HepG2 (cell line): ENCODE data around the gene ARHGAP45. TPM values are rescaled to one million over a fixed set of nuclear protein-coding genes. Genes with fewer than 3 reads are reported as not detected.

Experiments
- ATAC-seq: fragments of 200-7000 bp; cut with Tn5 transposase; 3 replicates; pipeline ENCODE4 v1.9.1; 2020; ENCODE audit warnings: mild to moderate bottlenecking, moderate library complexity
- BruUV-seq: library from RNA; stranded (reverse); fragments of 400-500 nt; replicated peaks from 2 replicates; lab custom pipeline; 2021; lab: Mats Ljungman, UMichigan
- CTCF ChIA-PET: fragments of 300-600 bp; formaldehyde crosslinking; extraction: SDS; loops from one replicate; lab custom pipeline; 2021; ENCODE audit warnings: low total read pairs, inconsistent platforms, low intra/inter-chr PET ratio; lab: Yijun Ruan, JAX
- POLR2A ChIA-PET: fragments of 350-600 bp; sonication (Branson Sonifier 250); formaldehyde crosslinking; loops from one replicate; lab custom pipeline; 2020; ENCODE audit warnings: antibody characterized with exemption, inconsistent platforms; lab: Yijun Ruan, JAX
- DNase-seq: peaks from one replicate; pipeline ENCODE4 v3.0.0-alpha.2; 2015; ENCODE audit warnings: low spot score
- FAIRE-seq: peaks from 3 replicates; lab custom pipeline; 2011; peaks lifted over from hg19 to GRCh38; lab: Jason Lieb, UNC
- H2AFZ ChIP-seq: one replicate; pipeline ENCODE4 v1.6.1; 2011; ENCODE audit warnings: low read length, inconsistent platforms
- H3K27ac ChIP-seq: fragments of 300-600 bp; 3 replicates; pipeline ENCODE4 v1.8.0; 2011; ENCODE audit warnings: mixed run types, mild to moderate bottlenecking, mixed read lengths, low read length, inconsistent platforms; ENCODE audit not compliant: insufficient read depth; ENCODE audit errors: extremely low read length
- H3K27me3 ChIP-seq, 2 experiments: fragments of 200-600 bp in 1 of 2; 2 replicates in 1 of 2; 3 replicates in 1 of 2; pipeline versions ENCODE4 v1.6.0 to v1.8.0; 2011; ENCODE audit warnings: low read length in 2 of 2, mild to moderate bottlenecking in 2 of 2, moderate library complexity in 2 of 2, inconsistent platforms in 1 of 2; ENCODE audit not compliant: insufficient read depth in 2 of 2, control insufficient read depth in 1 of 2
- H3K36me3 ChIP-seq, 2 experiments: fragments of 200-600 bp in 1 of 2; replicated peaks in 1 of 2; 2 replicates in 1 of 2; 3 replicates in 1 of 2; pipeline versions ENCODE4 v1.5.1 to v1.8.0; 2011; ENCODE audit warnings: low read length in 2 of 2, inconsistent platforms in 1 of 2; ENCODE audit not compliant: insufficient read depth in 2 of 2, control insufficient read depth in 1 of 2
- H3K4me1 ChIP-seq: 2 replicates; pipeline ENCODE4 v1.5.1; 2012; ENCODE audit warnings: low read length, inconsistent platforms; ENCODE audit not compliant: insufficient read depth
- H3K4me2 ChIP-seq: 2 replicates; pipeline ENCODE4 v1.6.0; 2011; ENCODE audit warnings: low read depth, low read length, inconsistent platforms
- H3K4me3 ChIP-seq, 3 experiments: fragments of 200-600 bp in 1 of 3; sonication (generic), shearing (Covaris generic) in 1 of 3; replicated peaks in 1 of 3; 2 replicates each; pipeline ENCODE4 v1.5.1; 2011 to 2016; ENCODE audit warnings: low read length in 3 of 3, inconsistent platforms in 2 of 3, low read depth in 2 of 3, mild to moderate bottlenecking in 2 of 3, control low read depth in 1 of 3, mixed read lengths in 1 of 3; ENCODE audit not compliant: insufficient read depth in 1 of 3
- H3K79me2 ChIP-seq: one replicate; pipeline ENCODE4 v1.6.1; 2011; ENCODE audit warnings: low read length, inconsistent platforms; ENCODE audit not compliant: insufficient read depth
- H3K9ac ChIP-seq: 2 replicates; pipeline ENCODE4 v1.6.0; 2011; ENCODE audit warnings: mild to moderate bottlenecking, low read depth, low read length, inconsistent platforms; ENCODE audit not compliant: insufficient read depth
- H3K9me3 ChIP-seq: 2 replicates; pipeline ENCODE4 v1.5.1; 2012; ENCODE audit warnings: mild to moderate bottlenecking, low read length
- H4K20me1 ChIP-seq: 2 replicates; pipeline ENCODE4 v1.6.0; 2011; ENCODE audit warnings: inconsistent platforms, mild to moderate bottlenecking, low read length, moderate library complexity; ENCODE audit not compliant: insufficient read depth
- AGO2 ChIP-seq: fragments of 200-400 bp; formaldehyde crosslinking; optimal IDR thresholded peaks from 2 replicates; pipeline ENCODE3; 2017; ENCODE audit warnings: mild to moderate bottlenecking, low read depth, low read length, moderate library complexity
- ARID2 ChIP-seq: sonication (generic); formaldehyde crosslinking; IDR thresholded peaks from 2 replicates; pipeline ENCODE4 v1.8.1; 2022; ENCODE audit warnings: mild to moderate bottlenecking, missing genetic modification reagents, borderline replicate concordance
- GLI4 ChIP-seq: sonication (generic); formaldehyde crosslinking; IDR thresholded peaks from 2 replicates; pipeline ENCODE4 v1.5.1; 2020; ENCODE audit warnings: missing genetic modification reagents, mild to moderate bottlenecking, moderate library complexity, borderline replicate concordance
- RBM22 ChIP-seq: fragments of 200-400 bp; formaldehyde crosslinking; optimal IDR thresholded peaks from 2 replicates; pipeline ENCODE3; 2017; ENCODE audit warnings: mild to moderate bottlenecking, low read length, moderate library complexity
- ZBTB1 ChIP-seq: sonication (generic); formaldehyde crosslinking; IDR thresholded peaks from 2 replicates; pipeline ENCODE4 v1.4.0; 2020; ENCODE audit warnings: missing genetic modification reagents, borderline replicate concordance
- ZNF274 ChIP-seq: sonication (generic); formaldehyde crosslinking; IDR thresholded peaks from 2 replicates; pipeline ENCODE4 v1.5.1; 2020; ENCODE audit warnings: mild to moderate bottlenecking, missing genetic modification reagents
- ZNF607 ChIP-seq: sonication (generic); formaldehyde crosslinking; IDR thresholded peaks from 2 replicates; pipeline ENCODE4 v1.5.1; 2020; ENCODE audit warnings: missing genetic modification reagents, mild to moderate bottlenecking, borderline replicate concordance
- WGBS: methylation state at CpG from one replicate; pipeline ENCODE4 v1.1.6; 2017; ENCODE audit warnings: low lambda C conversion rate; 5-methylcytosine and 5-hydroxymethylcytosine counted together
- in situ Hi-C: cut with HindIII; loops from 2 replicates; pipeline ENCODE4 v1.10.0; 2017; ENCODE audit warnings: low pct_unique_long_range_greater_than_20kb; ENCODE audit not compliant: extremely low pct_ligation_motif_present
- intact Hi-C: fragments of 100-400 bp; cut with micrococcal nuclease; formaldehyde crosslinking; loops from one replicate; pipeline ENCODE4 v1.10.0; 2022; ENCODE audit not compliant: unreplicated experiment
- polyA plus RNA-seq, 8 experiments: library from polyadenylated mRNA; depleted of rRNA in 3 of 8; stranded (reverse) in 7 of 8; unstranded in 1 of 8; fragments of >200 nt; fragmentation: Illumina TruSeq in 4 of 8; extraction: Trizol in 4 of 8; gene quantifications; 2 replicates each; pipeline versions ENCODE4 v1.2.1 to v1.2.3, GENCODE V29; 2011 to 2016; ENCODE audit warnings: low read depth in 4 of 8, missing spikeins in 1 of 8, mixed read lengths in 1 of 8; ENCODE audit not compliant: insufficient read depth in 1 of 8
- total RNA-seq, 5 experiments: library from RNA; depleted of rRNA; stranded (reverse); fragments of >200 nt; fragmentation: Illumina TruSeq; extraction: Trizol; gene quantifications; 2 replicates each; pipeline ENCODE4 v1.2.3, GENCODE V29; 2016; ENCODE audit warnings: low read depth in 1 of 5
- TF ChIP-seq, protein P1 (sequence below): sonication (generic); formaldehyde crosslinking; IDR thresholded peaks from 2 replicates; pipeline ENCODE4 v1.4.0; 2020; ENCODE audit warnings: mild to moderate bottlenecking, missing genetic modification reagents

ARHGAP45 gene
- total and polyA plus RNA-seq, 2 of the 13 experiments (the other 11 are each of a cell fraction or from before 2014, with no cell fraction given) = 0.84 to 32.0 TPM

DNA sequence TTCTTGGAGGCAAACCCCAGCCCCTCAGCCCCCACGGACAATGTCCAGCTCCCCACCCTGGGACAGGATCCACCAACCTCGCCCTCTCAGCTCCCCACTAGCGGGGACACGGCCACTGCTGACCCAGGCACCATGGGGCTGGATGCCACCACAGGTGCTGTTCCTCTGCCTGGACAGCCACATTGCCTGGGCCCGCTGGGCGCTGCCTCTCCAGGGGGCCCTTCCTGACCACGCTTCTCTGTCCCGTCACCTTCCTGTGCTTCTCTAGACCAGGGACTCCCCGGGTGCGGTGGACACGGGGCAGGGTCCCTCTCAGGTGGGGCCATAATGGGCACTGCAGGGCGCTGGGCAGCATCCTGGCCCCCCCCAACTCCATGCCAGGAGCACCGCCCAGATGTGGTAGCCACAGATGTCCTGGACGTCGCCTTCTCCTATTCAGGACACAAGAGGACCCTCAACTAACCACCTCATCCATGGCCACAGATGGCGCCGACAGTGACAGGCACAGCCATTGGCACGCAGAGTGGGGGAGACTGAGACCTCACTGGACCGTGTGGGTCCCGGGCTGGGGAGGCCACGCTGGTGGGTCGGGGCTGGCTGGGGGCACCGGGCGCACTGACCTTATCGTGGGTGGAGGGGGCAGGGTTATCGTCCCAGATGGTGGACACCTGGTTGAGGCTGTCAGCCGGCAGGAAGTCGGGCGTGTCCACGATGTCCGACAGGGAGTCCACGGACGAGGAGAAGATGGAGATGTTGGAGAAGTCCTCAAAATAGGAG lies 60.2 kb downstream of the ARHGAP45 start:
- CTCF ChIA-PET = no interaction called here
- intact Hi-C loops = no loop called here
- no peak overlapping the region for H3K9ac ChIP-seq
- H3K9me3 ChIP-seq = no peaks in the 10 kb centered on the region
- TF ChIP-seq ZNF607 (no peak), ARID2 (CRISPR knock-in tag) (no peak), ZNF274 (CRISPR knock-in tag) (no peak), AGO2 (peak; percentile 69), GLI4 (CRISPR knock-in tag) (no peak), RBM22 (peak; percentile 27), ZBTB1 (no peak)
- TF ChIP-seq, protein P1, sequence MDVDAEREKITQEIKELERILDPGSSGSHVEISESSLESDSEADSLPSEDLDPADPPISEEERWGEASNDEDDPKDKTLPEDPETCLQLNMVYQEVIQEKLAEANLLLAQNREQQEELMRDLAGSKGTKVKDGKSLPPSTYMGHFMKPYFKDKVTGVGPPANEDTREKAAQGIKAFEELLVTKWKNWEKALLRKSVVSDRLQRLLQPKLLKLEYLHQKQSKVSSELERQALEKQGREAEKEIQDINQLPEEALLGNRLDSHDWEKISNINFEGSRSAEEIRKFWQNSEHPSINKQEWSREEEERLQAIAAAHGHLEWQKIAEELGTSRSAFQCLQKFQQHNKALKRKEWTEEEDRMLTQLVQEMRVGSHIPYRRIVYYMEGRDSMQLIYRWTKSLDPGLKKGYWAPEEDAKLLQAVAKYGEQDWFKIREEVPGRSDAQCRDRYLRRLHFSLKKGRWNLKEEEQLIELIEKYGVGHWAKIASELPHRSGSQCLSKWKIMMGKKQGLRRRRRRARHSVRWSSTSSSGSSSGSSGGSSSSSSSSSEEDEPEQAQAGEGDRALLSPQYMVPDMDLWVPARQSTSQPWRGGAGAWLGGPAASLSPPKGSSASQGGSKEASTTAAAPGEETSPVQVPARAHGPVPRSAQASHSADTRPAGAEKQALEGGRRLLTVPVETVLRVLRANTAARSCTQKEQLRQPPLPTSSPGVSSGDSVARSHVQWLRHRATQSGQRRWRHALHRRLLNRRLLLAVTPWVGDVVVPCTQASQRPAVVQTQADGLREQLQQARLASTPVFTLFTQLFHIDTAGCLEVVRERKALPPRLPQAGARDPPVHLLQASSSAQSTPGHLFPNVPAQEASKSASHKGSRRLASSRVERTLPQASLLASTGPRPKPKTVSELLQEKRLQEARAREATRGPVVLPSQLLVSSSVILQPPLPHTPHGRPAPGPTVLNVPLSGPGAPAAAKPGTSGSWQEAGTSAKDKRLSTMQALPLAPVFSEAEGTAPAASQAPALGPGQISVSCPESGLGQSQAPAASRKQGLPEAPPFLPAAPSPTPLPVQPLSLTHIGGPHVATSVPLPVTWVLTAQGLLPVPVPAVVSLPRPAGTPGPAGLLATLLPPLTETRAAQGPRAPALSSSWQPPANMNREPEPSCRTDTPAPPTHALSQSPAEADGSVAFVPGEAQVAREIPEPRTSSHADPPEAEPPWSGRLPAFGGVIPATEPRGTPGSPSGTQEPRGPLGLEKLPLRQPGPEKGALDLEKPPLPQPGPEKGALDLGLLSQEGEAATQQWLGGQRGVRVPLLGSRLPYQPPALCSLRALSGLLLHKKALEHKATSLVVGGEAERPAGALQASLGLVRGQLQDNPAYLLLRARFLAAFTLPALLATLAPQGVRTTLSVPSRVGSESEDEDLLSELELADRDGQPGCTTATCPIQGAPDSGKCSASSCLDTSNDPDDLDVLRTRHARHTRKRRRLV = no peak
- TF ChIP-seq, all 625 proteins: peak for 2
- DNase-seq (no peak), ATAC-seq (no peak), FAIRE-seq (no peak)
- Histone ChIP-seq H3K4me1 (peaks cover 7% of the 10 kb centered on the region; the same call in 1 of the 2 replicates), H4K20me1 (no peaks in the 10 kb centered on the region), H2AFZ (no peak overlapping the region), H3K27ac (no peak overlapping the region), H3K79me2 (no peaks in the 10 kb centered on the region), H3K27me3 (no peaks in the 10 kb centered on the region), H3K4me2 (no peak overlapping the region), H3K36me3 (peaks cover 12 to 29% of the 10 kb centered on the region in 2 experiments; a peak in 4 of 5 replicates), H3K4me3 (no peak overlapping the region)
- no TSS peak for BruUV-seq
- in situ Hi-C loops = no loop called here
- 99% methylated on average over 27 of the region's 33 CpGs for WGBS
- POLR2A ChIA-PET = no interaction called here
